AG08396 (cell line): ENCODE data around the gene STPG4.

Experiments used
- DNase-seq: peaks from one replicate; pipeline ENCODE4 v3.0.0; 2012; ENCODE audit warnings: low spot score, mixed read lengths

The STPG4 gene

GRCh38 chr2:47052847-47053246 is 102.3 kb downstream of the STPG4 start:
- DNase-seq: no peak

- DNase-seq: no peak
These were observed 103.5 kb downstream of the STPG4 start for GRCh38 chr2:47051562-47051961.

- no peak for DNase-seq
These were observed 104.3 kb downstream of the STPG4 start for GRCh38 chr2:47050762-47051161.

- no peak for DNase-seq
These were observed 104.9 kb downstream of the STPG4 start for GRCh38 chr2:47050021-47050760.

- no peak for DNase-seq
These were observed 105.6 kb downstream of the STPG4 start for GRCh38 chr2:47049502-47049901.

GRCh38 chr2:47048801-47049480 is 106.2 kb downstream of the STPG4 start:
- no peak for DNase-seq

GRCh38 chr2:47046271-47046670 is 108.8 kb downstream of the STPG4 start:
- DNase-seq: no peak

GRCh38 chr2:47043891-47044239 is 111.2 kb downstream of the STPG4 start:
- DNase-seq: no peak

- peak; percentile 89 for DNase-seq
These were observed 111.8 kb downstream of the STPG4 start for GRCh38 chr2:47043142-47043890.

- DNase-seq: no peak
These were observed 113.0 kb downstream of the STPG4 start for GRCh38 chr2:47041891-47042684.

- no peak for DNase-seq
These were observed 114.0 kb downstream of the STPG4 start for GRCh38 chr2:47041063-47041462.

GRCh38 chr2:47040651-47041050 is 114.5 kb downstream of the STPG4 start:
- DNase-seq: no peak

GRCh38 chr2:47039913-47040562 is 115.1 kb downstream of the STPG4 start:
- peak; percentile 35 for DNase-seq

- DNase-seq: no peak
These were observed 115.6 kb downstream of the STPG4 start for GRCh38 chr2:47039489-47039870.

GRCh38 chr2:47038656-47039488 is 116.2 kb downstream of the STPG4 start:
- no peak for DNase-seq

GRCh38 chr2:47037678-47038077 is 117.4 kb downstream of the STPG4 start:
- DNase-seq: no peak
